Endothelial cell (in vitro differentiated cells): ENCODE measurements around the gene WNT8A. TPM values are rescaled to one million over a fixed set of nuclear protein-coding genes. Genes with fewer than 3 reads are reported as not detected.

Source experiments
- DNase-seq: peaks from one replicate; pipeline ENCODE4 v3.0.0; 2021; ENCODE audit warnings: low spot score
- H3K27ac Mint-ChIP-seq: one replicate; pipeline ENCODE4 v1.8.0; 2021; ENCODE audit warnings: mixed read lengths, inconsistent platforms; ENCODE audit not compliant: unreplicated experiment
- H3K27me3 Mint-ChIP-seq: one replicate; pipeline ENCODE4 v1.8.0; 2021; ENCODE audit warnings: mild to moderate bottlenecking, moderate library complexity, mixed read lengths, inconsistent platforms; ENCODE audit not compliant: unreplicated experiment
- H3K36me3 Mint-ChIP-seq: one replicate; pipeline ENCODE4 v1.8.0; 2021; ENCODE audit warnings: mild to moderate bottlenecking, low read depth, mixed read lengths, inconsistent platforms; ENCODE audit not compliant: unreplicated experiment
- H3K4me1 Mint-ChIP-seq: one replicate; pipeline ENCODE4 v1.8.0; 2021; ENCODE audit warnings: mild to moderate bottlenecking, mixed read lengths, inconsistent platforms; ENCODE audit not compliant: unreplicated experiment
- H3K4me3 Mint-ChIP-seq: one replicate; pipeline ENCODE4 v1.8.0; 2021; ENCODE audit warnings: mild to moderate bottlenecking, mixed read lengths, inconsistent platforms; ENCODE audit not compliant: unreplicated experiment
- H3K9me3 Mint-ChIP-seq: one replicate; pipeline ENCODE4 v1.8.0; 2021; ENCODE audit warnings: mixed read lengths, inconsistent platforms; ENCODE audit not compliant: unreplicated experiment
- total RNA-seq: library from RNA; stranded (reverse); fragmentation: NEBNext Ultra II Directional; extraction: Animal tissue kit (Norgen Biotek cat#: 25700); gene quantifications from one replicate; pipeline ENCODE4 v1.2.1, GENCODE V29; 2021; ENCODE audit not compliant: unreplicated experiment
- TF ChIP-seq, protein P1 (sequence below): fragments of 200-600 bp; sonication (generic); IDR thresholded peaks from one replicate; pipeline ENCODE4 v1.5.0; 2021; ENCODE audit warnings: antibody characterized with exemption; ENCODE audit not compliant: unreplicated experiment

Gene WNT8A
- total RNA-seq, 1 donor from 2014 or later = 0.69 TPM

DNA sequence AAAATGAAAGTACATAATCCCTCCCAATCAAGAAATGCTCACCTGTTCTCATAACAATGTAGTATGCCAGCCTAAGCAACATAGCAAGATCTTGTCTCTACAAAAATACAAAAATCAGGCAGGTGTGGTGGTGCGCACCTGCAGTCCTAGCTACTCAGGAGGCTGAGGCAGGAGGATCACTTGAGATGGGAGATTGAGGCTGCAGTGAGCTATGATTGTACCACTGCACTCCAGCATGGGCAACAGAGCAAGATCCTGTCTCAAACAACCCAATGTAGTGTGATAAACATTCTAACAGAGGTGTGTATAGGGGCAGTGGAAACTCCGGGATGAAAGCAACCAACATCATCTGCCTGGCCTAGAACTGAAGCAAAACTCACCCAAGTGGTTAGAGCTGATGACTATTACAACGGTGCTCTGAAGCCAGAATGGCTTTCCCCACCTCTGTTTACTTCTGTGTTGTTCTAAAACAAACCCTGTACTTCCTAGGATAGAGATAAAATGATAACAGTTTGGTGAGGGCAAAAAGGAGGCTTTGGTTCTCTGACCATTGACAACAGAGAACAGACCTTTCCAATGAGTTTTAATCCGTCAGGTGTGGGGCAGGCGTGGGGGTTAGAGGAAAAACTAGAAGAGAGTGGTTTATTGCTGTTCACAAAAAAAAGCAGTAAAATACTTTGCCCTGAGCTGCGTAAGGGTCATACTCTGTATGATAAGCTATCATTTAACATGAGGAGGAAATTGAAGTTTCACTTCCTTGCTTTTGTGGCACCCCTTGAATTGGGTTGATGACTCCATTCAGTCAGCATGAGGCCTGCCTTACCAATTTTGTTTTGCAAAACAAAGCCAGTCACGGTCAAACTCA, 18.9 kb downstream of the WNT8A start:
- H3K9me3 Mint-ChIP-seq = no peaks in the 10 kb centered on the region
- H3K27ac Mint-ChIP-seq = no peak overlapping the region
- H3K36me3 Mint-ChIP-seq = no peaks in the 10 kb centered on the region
- H3K27me3 Mint-ChIP-seq = peaks cover 2% of the 10 kb centered on the region
- H3K4me1 Mint-ChIP-seq = no peaks in the 10 kb centered on the region
- no peak overlapping the region for H3K4me3 Mint-ChIP-seq
- TF ChIP-seq, protein P1, sequence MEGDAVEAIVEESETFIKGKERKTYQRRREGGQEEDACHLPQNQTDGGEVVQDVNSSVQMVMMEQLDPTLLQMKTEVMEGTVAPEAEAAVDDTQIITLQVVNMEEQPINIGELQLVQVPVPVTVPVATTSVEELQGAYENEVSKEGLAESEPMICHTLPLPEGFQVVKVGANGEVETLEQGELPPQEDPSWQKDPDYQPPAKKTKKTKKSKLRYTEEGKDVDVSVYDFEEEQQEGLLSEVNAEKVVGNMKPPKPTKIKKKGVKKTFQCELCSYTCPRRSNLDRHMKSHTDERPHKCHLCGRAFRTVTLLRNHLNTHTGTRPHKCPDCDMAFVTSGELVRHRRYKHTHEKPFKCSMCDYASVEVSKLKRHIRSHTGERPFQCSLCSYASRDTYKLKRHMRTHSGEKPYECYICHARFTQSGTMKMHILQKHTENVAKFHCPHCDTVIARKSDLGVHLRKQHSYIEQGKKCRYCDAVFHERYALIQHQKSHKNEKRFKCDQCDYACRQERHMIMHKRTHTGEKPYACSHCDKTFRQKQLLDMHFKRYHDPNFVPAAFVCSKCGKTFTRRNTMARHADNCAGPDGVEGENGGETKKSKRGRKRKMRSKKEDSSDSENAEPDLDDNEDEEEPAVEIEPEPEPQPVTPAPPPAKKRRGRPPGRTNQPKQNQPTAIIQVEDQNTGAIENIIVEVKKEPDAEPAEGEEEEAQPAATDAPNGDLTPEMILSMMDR = no peak
- DNase-seq = no peak

DNA sequence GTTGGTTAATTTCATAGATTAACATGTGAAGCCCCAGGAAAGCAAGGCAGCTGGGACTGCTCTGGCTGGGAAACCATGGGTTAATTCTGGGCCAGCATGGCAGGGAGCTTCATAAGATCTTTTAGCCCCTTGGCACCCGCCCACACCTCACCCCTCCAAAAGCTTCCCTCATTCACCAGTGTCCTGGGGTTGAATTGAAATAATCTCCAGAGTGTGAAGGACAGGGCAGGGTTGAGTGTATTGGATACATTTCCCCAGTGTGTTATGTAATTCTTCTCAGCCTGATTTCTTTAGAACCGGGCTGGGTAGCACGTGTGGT, 19.4 kb downstream of the WNT8A start:
- no peak overlapping the region for H3K4me3 Mint-ChIP-seq
- H3K27ac Mint-ChIP-seq = no peak overlapping the region
- TF ChIP-seq, protein P1 = no peak
- no peaks in the 10 kb centered on the region for H3K36me3 Mint-ChIP-seq
- DNase-seq = no peak
- H3K4me1 Mint-ChIP-seq = no peaks in the 10 kb centered on the region
- H3K27me3 Mint-ChIP-seq = peaks cover 2% of the 10 kb centered on the region
- no peaks in the 10 kb centered on the region for H3K9me3 Mint-ChIP-seq

DNA sequence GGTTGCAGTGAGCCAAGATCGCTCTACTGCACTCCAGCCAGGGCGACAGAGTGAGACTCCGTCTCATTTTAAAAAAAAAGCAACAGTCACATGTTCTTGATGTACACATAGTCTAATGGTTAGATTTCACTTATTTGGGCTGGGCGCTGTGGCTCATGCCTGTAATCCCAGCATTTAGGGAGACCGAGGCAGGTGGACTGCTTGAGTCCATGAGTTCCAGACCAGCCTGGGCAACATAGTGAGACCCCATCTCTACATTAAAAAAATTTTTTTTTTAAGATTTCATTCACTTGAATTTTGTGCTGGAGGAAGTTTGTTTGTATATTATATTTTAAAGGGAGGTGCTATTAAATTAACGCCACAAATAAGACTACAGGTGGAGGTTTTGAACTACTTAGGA, 21.9 kb downstream of the WNT8A start:
- no peaks in the 10 kb centered on the region for H3K9me3 Mint-ChIP-seq
- no peak overlapping the region for H3K4me3 Mint-ChIP-seq
- TF ChIP-seq, protein P1 = no peak
- no peaks in the 10 kb centered on the region for H3K36me3 Mint-ChIP-seq
- H3K4me1 Mint-ChIP-seq = peaks cover 4% of the 10 kb centered on the region
- no peak for DNase-seq
- no peak overlapping the region for H3K27ac Mint-ChIP-seq
- no peaks in the 10 kb centered on the region for H3K27me3 Mint-ChIP-seq

DNA sequence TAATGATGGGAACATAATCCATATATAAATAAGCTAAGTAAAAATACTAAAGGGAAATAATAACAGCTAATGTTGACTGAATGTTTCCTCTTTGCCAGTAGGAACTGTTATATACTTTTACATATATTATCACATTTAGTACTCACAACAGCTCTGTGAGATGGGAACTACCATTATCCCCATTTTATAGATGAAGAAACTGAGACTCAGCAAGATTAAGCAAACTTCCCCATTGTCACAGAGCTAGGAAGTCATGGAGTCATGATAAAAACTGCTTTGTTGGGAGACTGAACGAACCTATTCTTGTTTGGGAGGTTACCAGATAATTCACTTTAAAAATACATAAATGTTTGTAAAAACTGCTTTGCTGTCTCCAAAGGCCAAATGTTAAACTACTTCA, 23.4 kb downstream of the WNT8A start:
- peaks cover 4% of the 10 kb centered on the region for H3K4me1 Mint-ChIP-seq
- no peaks in the 10 kb centered on the region for H3K9me3 Mint-ChIP-seq
- TF ChIP-seq, protein P1 = no peak
- H3K27ac Mint-ChIP-seq = no peak overlapping the region
- H3K4me3 Mint-ChIP-seq = no peak overlapping the region
- no peaks in the 10 kb centered on the region for H3K27me3 Mint-ChIP-seq
- H3K36me3 Mint-ChIP-seq = no peaks in the 10 kb centered on the region
- no peak for DNase-seq

DNA sequence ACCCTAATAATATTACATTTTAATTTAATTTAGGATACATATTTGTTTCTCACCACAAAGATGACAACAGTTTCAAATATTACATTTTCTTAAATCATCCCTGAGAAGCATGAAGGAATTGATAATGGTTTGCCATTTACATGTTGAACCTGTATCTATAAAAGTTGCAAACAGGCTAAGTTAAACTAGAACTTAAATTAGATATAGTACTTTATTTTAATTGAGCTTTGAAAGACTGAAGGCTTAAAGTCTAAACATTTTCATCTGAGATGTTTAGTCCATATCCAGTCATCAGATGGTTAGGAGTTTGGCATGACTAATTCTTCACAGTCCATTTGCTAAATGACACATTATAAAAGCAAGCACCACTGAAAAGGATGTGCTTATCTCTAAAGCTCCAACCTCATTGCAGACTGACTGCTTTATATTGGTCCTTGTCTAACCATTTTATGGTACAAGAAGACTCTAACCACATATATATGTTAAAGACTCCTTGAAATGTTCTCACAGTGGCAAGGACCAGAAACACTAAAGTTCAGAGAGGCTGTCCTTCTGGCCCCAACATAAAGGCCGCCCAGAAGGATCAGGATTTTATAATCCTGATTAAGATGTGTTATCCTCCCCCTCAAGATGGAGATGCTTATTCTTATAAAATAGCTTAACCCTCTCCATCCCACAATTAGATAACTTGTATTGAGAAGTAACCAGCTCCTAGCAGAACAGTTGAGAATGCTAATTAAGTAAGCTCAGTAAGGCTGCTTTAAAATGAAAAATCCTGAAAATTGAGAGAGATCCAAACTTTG, 25.8 kb downstream of the WNT8A start:
- Mint-ChIP-seq H3K4me3 (no peak overlapping the region), H3K36me3 (no peaks in the 10 kb centered on the region), H3K27ac (no peak overlapping the region), H3K4me1 (peaks cover 4% of the 10 kb centered on the region), H3K9me3 (no peaks in the 10 kb centered on the region), H3K27me3 (no peaks in the 10 kb centered on the region)
- DNase-seq = no peak
- TF ChIP-seq, protein P1 = no peak
